HEK293 (cell line): ENCODE measurements around the gene CHST4.

Experiments
- BCL11B ChIP-seq: fragments of 450-650 bp; formaldehyde crosslinking; IDR thresholded peaks from 2 replicates; pipeline ENCODE4 v1.5.1; 2016; ENCODE audit warnings: low read depth, missing biosample characterization, missing genetic modification characterization
- IKZF3 ChIP-seq: fragments of 450-650 bp; IDR thresholded peaks from 2 replicates; pipeline ENCODE4 v1.5.0; 2018; ENCODE audit warnings: missing biosample characterization, mild to moderate bottlenecking, missing genetic modification characterization, moderate library complexity

- TF ChIP-seq BCL11B (tag by site-specific recombination): no peak
- TF ChIP-seq IKZF3 (tag by site-specific recombination): no peak
Measured at GRCh38 chr16:71504901-71505300, 21.3 kb upstream of the CHST4 start.
